Measurements from ENCODE around the gene SHROOM3.

Gene SHROOM3

DNA sequence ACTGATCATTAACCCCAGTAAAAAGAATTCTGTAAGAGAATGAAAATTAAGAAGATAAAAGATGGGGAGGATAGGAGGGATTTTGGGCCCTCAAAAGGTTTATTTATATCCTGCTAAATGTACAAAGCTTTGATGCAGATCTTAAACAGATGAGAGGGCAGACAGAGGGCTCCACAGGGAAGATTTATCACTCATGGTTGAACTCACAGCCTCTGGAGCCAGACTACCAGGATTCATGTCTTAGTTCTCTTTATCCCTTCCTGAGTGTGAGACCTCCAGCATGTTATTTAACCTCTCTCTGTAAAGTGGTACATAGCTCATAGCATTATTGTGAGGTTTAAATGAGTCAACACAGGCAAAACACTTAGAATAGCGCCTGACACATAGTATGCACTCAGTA lies 388.5 kb downstream of the SHROOM3 start:
- Histone ChIP-seq H3K4me1 (ENCODE audit: control insufficient read depth, insufficient read depth, low read length) (no peaks in the 10 kb centered on the region), H3K9me3 (ENCODE audit: control insufficient read depth, insufficient read depth, low read length) (no peaks in the 10 kb centered on the region), H3K36me3 (ENCODE audit: control insufficient read depth, insufficient read depth, low read length) (no peaks in the 10 kb centered on the region), H3K4me3 (ENCODE audit: low read depth, low read length) (no peak overlapping the region), H3K27me3 (ENCODE audit: control insufficient read depth, insufficient read depth, low read length) (no peaks in the 10 kb centered on the region), H3K9ac (ENCODE audit: low read depth, low read length) (no peak overlapping the region)

GRCh38 chr4:76830612-76830963 lies 395.6 kb downstream of the SHROOM3 start:
- Histone ChIP-seq H3K9me3 (ENCODE audit: control insufficient read depth, insufficient read depth, low read length) (no peaks in the 10 kb centered on the region), H3K27me3 (ENCODE audit: control insufficient read depth, insufficient read depth, low read length) (no peaks in the 10 kb centered on the region), H3K36me3 (ENCODE audit: control insufficient read depth, insufficient read depth, low read length) (no peaks in the 10 kb centered on the region), H3K4me3 (ENCODE audit: low read depth, low read length) (no peak overlapping the region), H3K4me1 (ENCODE audit: control insufficient read depth, insufficient read depth, low read length) (peaks cover 8% of the 10 kb centered on the region), H3K9ac (ENCODE audit: low read depth, low read length) (no peak overlapping the region)

DNA sequence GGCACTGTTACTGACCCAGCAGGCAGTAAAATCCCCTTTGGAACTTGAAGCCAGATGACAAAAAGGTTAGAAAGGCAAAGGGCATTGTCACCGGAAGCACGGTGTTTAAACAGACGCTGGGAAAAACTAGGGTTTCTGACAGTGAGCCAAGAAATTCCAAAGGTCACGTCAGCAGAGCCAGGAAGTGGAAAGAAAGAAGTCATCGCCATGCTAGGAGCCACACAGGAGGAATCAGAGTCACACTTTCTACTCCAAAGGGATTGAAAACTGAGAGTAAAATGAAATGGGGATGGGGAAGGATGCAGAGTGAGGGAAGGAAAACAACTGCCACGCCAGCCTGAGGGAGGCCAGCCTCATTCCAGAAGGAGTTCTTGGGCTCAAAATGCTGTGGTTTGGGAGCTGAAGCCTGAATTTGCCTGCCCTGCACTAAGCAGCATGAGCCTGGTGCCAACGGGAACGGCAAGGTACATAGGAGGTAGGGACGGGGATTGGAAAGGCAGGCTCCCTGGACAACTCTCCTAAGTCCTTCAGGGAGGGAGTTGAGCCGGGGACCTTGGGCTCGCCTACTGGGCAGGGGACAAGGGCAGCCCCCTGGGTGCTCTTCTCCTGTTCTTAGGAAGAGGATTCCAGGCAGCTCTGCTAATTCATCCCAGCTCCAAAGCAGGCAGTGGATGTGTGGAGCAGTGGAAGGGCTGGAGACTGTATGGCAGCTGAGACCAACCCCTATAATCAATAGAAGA lies 396.1 kb downstream of the SHROOM3 start:
- H3K27me3 ChIP-seq (ENCODE audit: control insufficient read depth, insufficient read depth, low read length): no peaks in the 10 kb centered on the region
- H3K4me1 ChIP-seq (ENCODE audit: control insufficient read depth, insufficient read depth, low read length): peaks cover 8% of the 10 kb centered on the region
- H3K36me3 ChIP-seq (ENCODE audit: control insufficient read depth, insufficient read depth, low read length): no peaks in the 10 kb centered on the region
- no peak overlapping the region for H3K9ac ChIP-seq (ENCODE audit: low read depth, low read length)
- H3K9me3 ChIP-seq (ENCODE audit: control insufficient read depth, insufficient read depth, low read length): no peaks in the 10 kb centered on the region
- H3K4me3 ChIP-seq (ENCODE audit: low read depth, low read length): no peak overlapping the region

- H3K4me1 ChIP-seq (ENCODE audit: control insufficient read depth, insufficient read depth, low read length): peaks cover 8% of the 10 kb centered on the region
- H3K9ac ChIP-seq (ENCODE audit: low read depth, low read length): no peak overlapping the region
- no peaks in the 10 kb centered on the region for H3K27me3 ChIP-seq (ENCODE audit: control insufficient read depth, insufficient read depth, low read length)
- H3K4me3 ChIP-seq (ENCODE audit: low read depth, low read length): no peak overlapping the region
- no peaks in the 10 kb centered on the region for H3K36me3 ChIP-seq (ENCODE audit: control insufficient read depth, insufficient read depth, low read length)
- H3K9me3 ChIP-seq (ENCODE audit: control insufficient read depth, insufficient read depth, low read length): no peaks in the 10 kb centered on the region
These were observed 396.8 kb downstream of the SHROOM3 start for GRCh38 chr4:76831711-76832373.
